NCI-H2107 treated with DMSO at 0.1 percent for 48 hours (cell line): Measurements from ENCODE around the gene NDUFB10.

Experiments
- DNase-seq: peaks from one replicate; lab custom pipeline; 2025; ENCODE audit not compliant: unreplicated experiment; lab: John Stamatoyannopoulos, UW

Gene NDUFB10

DNA sequence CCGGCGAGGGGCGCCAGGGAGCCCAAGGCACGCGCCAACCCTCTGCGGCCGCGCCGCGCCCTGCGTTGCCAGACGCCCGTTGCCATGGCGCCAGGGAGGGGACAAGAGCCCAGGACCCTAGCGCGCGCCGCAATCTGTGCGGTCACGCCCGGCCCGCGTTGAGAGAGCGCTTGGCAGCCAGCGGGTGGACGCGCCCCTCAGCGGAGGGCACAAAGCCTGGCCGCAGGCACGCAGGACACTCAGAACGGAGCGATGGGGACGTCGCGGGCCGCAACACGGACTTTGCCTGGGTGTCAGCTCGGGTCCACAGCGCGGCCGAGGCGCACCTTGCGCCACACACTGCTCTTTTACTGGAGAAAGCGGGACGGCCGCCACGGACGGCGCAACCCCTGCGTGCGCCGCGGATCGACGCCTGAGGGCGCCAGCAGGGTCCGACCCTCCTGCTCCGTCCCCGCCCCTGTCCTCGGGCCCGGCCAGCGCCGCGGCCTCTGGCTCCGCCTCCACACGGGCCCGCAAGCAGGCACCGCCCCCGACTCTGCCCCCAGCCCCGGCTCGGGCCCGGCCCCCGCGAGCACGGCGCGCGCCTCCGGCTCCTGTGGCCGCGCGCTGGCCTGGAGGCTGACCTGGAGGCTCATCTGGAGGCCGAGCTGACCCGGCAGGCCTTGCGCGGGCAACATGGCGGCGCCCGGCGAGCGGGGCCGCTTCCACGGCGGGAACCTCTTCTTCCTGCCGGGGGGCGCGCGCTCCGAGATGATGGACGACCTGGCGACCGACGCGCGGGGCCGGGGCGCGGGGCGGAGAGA, 24.4 kb downstream of the NDUFB10 start, which contains the start of gene GFER:
Gene GFER, plus strand, starts transcription at position 650 of the 803 bp plus-strand sequence. Its CDS starts 26 bp downstream, at position 676.
- DNase-seq: peak; percentile 51

DNA sequence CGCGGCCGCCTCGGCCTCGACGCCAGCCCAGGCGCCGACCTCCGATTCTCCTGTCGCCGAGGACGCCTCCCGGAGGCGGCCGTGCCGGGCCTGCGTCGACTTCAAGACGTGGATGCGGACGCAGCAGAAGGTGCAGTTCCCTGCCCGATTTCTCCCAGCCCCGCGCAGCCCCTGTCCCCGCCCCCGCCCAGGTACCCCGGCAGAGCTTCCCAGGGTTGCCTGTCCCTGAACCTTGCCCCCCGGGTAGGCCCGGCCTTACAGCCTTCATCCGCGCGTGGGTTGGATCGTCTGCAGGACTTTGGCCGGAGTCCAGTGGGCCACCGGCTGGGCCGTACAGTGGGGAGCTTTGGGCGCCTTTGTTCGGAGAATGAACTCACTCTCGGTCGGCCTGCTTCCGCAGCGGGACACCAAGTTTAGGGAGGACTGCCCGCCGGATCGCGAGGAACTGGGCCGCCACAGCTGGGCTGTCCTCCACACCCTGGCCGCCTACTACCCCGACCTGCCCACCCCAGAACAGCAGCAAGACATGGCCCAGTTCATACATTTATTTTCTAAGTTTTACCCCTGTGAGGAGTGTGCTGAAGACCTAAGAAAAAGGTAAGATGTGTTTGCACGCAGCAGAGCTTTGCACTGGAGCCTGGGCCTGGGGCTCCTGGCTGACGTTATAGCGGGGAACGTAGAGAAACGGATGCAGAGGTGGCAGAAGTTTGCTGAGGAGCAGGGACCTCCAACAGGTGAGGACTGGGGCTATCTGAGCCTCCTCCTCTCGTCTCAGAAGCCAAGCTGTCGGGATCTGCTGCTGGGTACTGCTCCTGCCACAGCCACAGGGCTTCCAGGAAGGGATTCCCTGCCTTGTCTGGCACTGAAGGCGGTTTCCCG, 25.2 kb downstream of the NDUFB10 start:
- DNase-seq: no peak

- DNase-seq: no peak
Measured at GRCh38 chr16:1985466-1986150, 26.3 kb downstream of the NDUFB10 start.

DNA sequence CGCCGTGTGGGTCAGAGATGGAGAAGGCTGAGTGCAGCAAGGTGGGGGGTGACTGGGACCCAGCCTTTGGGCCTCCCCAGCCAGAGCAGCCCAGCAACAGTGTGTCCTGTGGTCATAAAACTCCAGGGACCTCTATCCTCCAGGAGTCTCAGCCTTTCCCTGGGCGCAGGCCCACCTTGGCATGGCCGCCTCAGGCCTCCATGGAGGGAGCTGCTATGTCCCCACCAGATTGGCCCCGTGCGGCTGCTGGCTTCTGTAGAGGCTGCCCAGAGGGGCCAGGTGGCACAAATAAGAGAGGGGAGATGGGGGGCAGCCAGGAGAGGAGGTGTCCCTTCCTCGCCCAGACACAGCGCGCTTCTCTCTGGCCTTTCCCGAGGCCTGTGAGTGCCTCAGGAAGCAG, 27.9 kb downstream of the NDUFB10 start:
- no peak for DNase-seq

GRCh38 chr16:1989209-1990100, 30.1 kb downstream of the NDUFB10 start, which contains the start of gene SYNGR3:
Gene SYNGR3 (plus strand): TSS chr16:1989970. CDS start chr16:1990103, 133 bp downstream.
- DNase-seq: peak; percentile 54

DNA sequence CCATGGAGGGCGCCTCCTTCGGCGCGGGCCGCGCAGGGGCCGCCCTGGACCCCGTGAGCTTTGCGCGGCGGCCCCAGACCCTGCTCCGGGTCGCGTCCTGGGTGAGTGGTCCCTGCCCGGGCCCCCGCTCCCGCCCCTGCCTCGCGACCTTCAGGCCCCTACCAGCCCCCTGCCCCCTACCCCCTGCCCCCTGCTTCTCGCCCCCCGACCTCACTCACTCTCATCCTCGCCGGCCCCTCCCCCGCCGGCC, 30.7 kb downstream of the NDUFB10 start:
- DNase-seq: no peak

- no peak for DNase-seq
Measured at GRCh38 chr16:1990351-1991134, 31.2 kb downstream of the NDUFB10 start.

- no peak for DNase-seq
Measured at GRCh38 chr16:1991135-1991551, 31.8 kb downstream of the NDUFB10 start.

DNA sequence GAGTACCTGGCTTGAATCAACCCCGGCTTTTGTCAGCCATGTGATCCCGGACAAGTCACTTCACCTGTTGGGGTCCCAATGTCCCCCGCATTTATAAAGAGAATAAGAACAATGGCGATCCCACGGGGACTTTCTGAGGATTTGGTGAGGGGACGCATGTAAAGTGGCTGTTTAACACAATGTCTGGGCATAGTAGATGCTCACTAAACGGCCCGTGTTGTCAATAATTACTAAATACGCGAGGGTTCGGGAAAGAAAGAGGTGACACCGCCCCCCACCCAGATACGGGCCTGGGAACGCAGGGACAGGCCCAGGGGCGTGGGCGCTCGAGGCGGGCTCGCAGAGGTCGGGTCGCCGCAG, 32.2 kb downstream of the NDUFB10 start:
- no peak for DNase-seq

DNA sequence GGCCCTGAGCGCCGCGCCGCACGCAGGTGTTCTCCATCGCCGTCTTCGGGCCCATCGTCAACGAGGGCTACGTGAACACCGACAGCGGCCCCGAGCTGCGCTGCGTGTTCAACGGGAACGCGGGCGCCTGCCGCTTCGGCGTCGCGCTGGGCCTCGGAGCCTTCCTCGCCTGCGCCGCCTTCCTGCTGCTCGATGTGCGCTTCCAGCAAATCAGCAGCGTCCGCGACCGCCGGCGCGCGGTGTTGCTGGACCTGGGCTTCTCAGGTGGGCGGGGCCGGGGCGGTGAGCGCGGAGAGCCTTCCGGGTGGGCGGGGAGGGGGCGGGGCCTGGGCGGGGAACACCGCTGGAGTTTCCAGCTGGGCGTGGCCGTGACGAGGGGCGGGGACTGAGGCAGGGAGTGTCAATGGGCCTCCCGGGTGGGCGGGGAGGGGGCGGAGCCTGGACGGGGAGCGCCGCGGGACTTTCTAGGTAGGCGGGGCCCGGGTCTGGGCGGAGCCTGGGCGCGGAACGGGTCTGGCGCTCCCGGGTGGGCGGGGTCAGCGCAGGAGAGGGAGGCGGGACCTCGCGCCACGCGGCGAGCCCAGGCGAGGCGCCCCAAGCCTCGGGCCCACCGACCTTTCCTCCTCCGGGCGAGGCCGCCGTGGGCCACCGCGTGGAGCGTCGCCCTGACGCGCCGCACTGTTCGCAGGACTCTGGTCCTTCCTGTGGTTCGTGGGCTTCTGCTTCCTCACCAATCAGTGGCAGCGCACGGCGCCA, 32.8 kb downstream of the NDUFB10 start:
- no peak for DNase-seq

DNA sequence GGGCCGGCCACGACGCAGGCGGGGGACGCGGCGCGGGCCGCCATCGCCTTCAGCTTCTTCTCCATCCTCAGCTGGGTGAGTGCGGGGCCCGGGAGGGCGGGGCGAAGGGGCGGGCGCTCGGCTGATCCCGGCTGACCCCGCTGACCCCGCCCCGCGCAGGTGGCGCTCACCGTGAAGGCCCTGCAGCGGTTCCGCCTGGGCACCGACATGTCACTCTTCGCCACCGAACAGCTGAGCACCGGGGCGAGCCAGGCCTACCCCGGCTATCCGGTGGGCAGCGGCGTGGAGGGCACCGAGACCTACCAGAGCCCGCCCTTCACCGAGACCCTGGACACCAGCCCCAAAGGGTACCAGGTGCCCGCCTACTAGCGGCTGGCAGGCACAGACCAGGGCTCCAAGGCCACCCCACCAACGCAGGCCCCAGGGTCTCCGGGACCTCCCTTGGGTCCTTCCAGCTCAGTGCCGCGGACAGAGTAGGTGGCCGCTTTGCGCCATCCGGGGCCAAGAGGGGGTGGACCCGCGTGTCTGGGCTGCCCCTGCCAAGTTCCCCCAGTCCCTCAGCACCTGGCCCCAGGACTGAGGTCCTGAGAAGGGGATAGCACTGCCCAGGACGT, 33.5 kb downstream of the NDUFB10 start:
- DNase-seq: no peak

GRCh38 chr16:1993731-1994131, 34.4 kb downstream of the NDUFB10 start:
- no peak for DNase-seq

GRCh38 chr16:1997494-1998359, 38.4 kb downstream of the NDUFB10 start:
- DNase-seq: no peak

DNA sequence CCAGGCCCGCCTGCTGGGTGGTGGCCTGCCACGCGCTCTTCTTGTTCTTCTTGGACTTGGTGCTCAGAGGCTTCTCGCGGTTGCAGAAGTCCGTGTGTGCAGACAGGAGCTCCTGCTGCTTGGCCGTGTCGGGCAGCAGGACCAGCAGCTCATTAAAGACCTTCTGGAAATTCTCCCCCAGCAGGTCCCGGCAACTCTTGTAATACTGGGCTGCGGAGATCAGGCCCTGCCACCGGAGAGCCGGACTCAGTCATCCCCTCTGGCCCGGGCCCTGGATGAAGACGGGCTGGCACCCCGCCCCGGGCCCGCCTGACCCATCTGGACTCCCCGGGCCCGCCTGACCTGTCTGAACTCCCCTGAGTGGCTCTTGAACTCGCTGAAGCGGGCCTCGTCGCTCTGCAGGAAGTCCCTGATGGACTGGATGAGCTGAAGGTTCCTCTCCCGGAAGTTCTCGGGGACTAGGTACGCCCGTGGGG, 39.1 kb downstream of the NDUFB10 start:
- DNase-seq: no peak

GRCh38 chr16:1998852-1999801, 39.8 kb downstream of the NDUFB10 start:
- DNase-seq: no peak

DNA sequence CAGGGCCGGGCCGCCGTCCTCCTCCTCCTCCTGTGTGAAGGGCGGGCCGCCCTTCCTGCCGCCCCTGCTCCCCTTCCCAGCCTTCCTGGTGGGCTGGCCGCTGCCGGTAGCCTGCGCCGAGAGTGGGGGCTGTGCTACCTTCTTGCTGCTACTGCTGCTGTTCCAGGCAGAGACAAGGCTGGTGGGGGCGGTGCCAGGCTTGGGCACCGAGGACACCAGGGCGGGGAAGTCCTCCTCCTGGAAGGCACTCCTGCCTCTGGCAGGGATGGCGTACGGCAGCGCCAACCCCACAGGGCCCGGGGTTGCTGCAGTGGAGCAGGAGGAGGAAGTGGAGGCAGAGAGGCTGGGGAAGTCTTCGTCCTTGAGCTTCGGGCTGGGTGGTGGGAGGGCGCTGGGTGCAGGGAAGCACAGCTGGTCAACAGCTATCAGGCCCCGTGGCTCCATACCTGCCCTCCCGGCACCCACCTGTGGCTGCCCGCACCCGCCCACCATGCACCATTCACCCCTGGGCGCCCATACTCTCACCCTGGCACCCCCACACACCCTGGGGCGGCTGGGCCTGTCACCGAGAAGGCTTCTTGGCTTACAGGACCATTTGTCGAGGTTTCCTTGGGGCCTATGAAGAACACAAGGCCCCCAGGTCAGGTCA, 40.7 kb downstream of the NDUFB10 start:
- no peak for DNase-seq
